ENCODE measurements around the gene AATF. TPM values are rescaled to one million over a fixed set of nuclear protein-coding genes. Genes with fewer than 3 reads are reported as not detected.

AATF gene
- total RNA-seq, 4 donors from 2014 or later, result 26.9 to 57.8 (median 35.4) TPM

DNA sequence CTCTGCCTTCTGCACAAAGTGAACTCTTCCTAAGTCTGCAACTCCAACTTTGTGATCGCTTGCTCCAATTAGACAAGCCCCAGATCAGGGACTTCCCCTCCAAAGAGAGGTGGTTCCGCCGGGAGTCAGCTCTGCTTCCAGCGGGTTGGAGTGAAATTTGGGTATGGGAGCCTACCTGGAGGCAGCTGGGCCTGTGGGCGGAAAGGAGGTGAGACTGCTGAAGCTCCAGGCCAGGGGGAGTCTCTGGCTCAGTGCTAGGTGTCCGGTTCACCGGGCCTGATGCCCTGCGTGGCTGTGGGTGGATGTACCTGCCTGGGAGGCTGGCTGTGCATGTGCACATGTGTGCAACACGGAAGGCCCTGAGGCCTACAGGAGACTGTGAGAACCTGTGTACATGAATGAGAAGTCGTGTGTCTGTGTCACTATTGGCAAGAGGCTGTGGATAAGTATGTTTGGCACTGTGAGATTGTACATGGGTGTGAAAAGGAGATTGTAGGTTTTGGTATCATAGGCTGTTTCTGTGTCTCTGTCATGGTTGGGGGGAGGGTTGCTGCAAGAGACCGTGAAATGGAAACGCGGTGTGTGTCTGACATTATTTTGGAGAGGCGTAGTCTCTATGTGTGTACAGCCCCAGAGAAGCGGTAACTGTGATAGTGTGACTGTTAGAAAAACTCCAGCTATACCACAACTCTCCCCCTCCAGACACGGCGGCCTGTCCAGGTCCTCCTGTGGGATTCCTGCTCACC is 7.3 kb upstream of the AATF start:
- peaks cover 1 to 38% (median 25%) of the 10 kb centered on the region in 4 donors for H3K4me1 ChIP-seq
- no peak overlapping the region for H3K4me3 ChIP-seq

GRCh38 chr17:36942019-36942599 is 6.6 kb upstream of the AATF start:
- Histone ChIP-seq H3K27me3 (peaks cover 0 to 89% of the 10 kb centered on the region in 2 donors), H3K36me3 (no peaks in the 10 kb centered on the region), H3K4me3 (peak overlapping the region in 3 of 4 donors; percentile 3 to 21 (median 10)), H3K9me3 (peaks cover 0 to 14% (median 0%) of the 10 kb centered on the region in 4 donors), H3K4me1 (peaks cover 0 to 31% (median 19%) of the 10 kb centered on the region in 4 donors), H3K27ac (no peak overlapping the region)
- no peak for TF ChIP-seq POLR2A (IDR thresholded peaks at IDR 0.05)
- TF ChIP-seq, protein P1, sequence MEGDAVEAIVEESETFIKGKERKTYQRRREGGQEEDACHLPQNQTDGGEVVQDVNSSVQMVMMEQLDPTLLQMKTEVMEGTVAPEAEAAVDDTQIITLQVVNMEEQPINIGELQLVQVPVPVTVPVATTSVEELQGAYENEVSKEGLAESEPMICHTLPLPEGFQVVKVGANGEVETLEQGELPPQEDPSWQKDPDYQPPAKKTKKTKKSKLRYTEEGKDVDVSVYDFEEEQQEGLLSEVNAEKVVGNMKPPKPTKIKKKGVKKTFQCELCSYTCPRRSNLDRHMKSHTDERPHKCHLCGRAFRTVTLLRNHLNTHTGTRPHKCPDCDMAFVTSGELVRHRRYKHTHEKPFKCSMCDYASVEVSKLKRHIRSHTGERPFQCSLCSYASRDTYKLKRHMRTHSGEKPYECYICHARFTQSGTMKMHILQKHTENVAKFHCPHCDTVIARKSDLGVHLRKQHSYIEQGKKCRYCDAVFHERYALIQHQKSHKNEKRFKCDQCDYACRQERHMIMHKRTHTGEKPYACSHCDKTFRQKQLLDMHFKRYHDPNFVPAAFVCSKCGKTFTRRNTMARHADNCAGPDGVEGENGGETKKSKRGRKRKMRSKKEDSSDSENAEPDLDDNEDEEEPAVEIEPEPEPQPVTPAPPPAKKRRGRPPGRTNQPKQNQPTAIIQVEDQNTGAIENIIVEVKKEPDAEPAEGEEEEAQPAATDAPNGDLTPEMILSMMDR (IDR thresholded peaks at IDR 0.05), result no peak
- DNase-seq, result no peak

More for the DNA sequence above, 7.3 kb upstream of the AATF start:
- no peaks in the 10 kb centered on the region for H3K36me3 ChIP-seq
- H3K27me3 ChIP-seq, result peaks cover under 1 to 90% of the 10 kb centered on the region in 2 donors
- H3K27ac ChIP-seq, result no peak overlapping the region
- TF ChIP-seq, protein P1 (IDR thresholded peaks at IDR 0.05), result no peak
- TF ChIP-seq POLR2A (IDR thresholded peaks at IDR 0.05), result no peak
- peaks cover 0 to 14% (median 0%) of the 10 kb centered on the region in 4 donors for H3K9me3 ChIP-seq
- no peak for DNase-seq

GRCh38 chr17:36942631-36943125 is 6.1 kb upstream of the AATF start:
- Histone ChIP-seq H3K27me3 (peaks cover 0 to 89% of the 10 kb centered on the region in 2 donors), H3K4me3 (peak overlapping the region in 2 of 4 donors; percentile 3 to 10), H3K36me3 (no peaks in the 10 kb centered on the region), H3K27ac (no peak overlapping the region), H3K9me3 (peaks cover 0 to 14% (median 0%) of the 10 kb centered on the region in 4 donors), H3K4me1 (peaks cover 0 to 25% (median 14%) of the 10 kb centered on the region in 4 donors)
- TF ChIP-seq, protein P1 (IDR thresholded peaks at IDR 0.05), result no peak
- TF ChIP-seq POLR2A (IDR thresholded peaks at IDR 0.05), result no peak
- DNase-seq, result no peak

DNA sequence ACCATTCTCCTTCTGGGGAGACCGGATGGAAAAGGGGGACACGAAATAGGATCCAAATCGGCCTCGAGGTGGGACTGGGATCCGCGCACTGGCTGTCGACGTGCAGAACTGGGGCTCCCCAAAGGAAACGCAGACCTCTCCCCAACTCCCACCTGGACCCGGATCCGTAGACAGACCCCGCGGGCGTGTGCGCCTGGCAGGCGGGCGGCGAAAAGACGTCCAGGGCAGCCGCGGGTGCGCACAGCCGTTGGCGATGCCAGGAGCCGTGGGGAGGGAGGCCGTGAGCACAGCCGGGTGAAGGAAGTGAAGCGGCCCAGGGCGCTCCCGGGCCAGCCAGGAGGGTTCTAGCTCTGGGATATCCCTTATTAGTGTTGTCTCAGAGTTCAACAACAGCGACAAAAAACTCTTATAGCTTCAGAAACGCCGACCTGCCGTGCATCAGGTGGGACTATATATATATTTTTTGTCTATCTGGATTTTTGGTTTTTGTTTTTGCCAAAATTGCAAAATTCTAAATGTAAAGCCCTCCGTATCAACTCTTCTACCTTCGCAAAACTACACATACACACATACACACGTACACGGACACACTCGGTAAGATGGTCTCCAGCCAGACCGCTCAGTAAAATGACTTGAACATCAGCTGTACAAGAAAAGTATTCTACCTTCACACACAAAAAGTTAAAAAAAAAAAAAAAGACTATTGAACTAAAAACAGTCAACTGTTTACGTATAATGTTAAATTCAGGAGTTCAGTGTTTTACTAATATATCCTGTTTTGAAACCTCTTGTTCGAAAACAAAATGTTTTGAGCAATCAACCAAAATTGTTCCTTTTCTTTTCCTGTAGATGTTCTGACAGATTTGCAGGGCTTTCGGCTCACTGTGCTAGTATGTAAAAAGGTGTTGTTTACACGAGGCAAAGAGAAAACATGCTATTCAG is 5.2 kb upstream of the AATF start:
- Histone ChIP-seq H3K4me1 (peaks cover 0 to 23% (median 12%) of the 10 kb centered on the region in 4 donors), H3K27me3 (peaks cover 0 to 81% of the 10 kb centered on the region in 2 donors), H3K9me3 (peaks cover 0 to 14% (median 0%) of the 10 kb centered on the region in 4 donors), H3K36me3 (no peaks in the 10 kb centered on the region), H3K4me3 (no peak overlapping the region), H3K27ac (no peak overlapping the region)
- no peak for TF ChIP-seq POLR2A (IDR thresholded peaks at IDR 0.05)
- DNase-seq, result no peak

DNA sequence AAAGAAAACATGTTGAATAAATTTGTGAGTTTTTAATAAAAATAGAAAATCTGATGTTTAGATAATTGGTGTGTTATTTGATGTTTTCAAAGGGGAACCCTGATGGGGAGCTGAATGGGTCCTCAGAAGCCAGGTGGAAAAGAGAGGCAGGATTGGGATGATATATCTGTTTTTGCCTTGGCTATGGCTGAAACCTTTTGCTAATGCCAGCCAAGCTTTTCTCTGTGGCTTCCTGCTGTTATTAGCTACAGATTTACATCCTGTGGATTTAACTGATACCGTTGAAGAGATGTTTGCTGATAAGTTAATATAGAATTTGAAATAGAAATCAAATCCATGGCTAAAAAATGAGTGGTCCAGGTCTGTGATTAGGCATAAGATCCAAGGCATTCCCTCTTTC is 4.2 kb upstream of the AATF start:
- DNase-seq, result no peak
- Histone ChIP-seq H3K36me3 (no peaks in the 10 kb centered on the region), H3K4me3 (no peak overlapping the region), H3K9me3 (peaks cover 0 to 7% (median 0%) of the 10 kb centered on the region in 4 donors), H3K27ac (no peak overlapping the region), H3K27me3 (peaks cover 0 to 71% of the 10 kb centered on the region in 2 donors), H3K4me1 (peaks cover 0 to 22% (median 11%) of the 10 kb centered on the region in 4 donors)
- TF ChIP-seq, protein P1 (IDR thresholded peaks at IDR 0.05), result no peak
- TF ChIP-seq POLR2A (IDR thresholded peaks at IDR 0.05), result no peak

Data from Peyer's patch (tissue), 4 donors.